ENCODE measurements around the gene CKS1B. TPM values are rescaled to one million over a fixed set of nuclear protein-coding genes. Genes with fewer than 3 reads are reported as not detected.

Gene CKS1B
- total and polyA plus RNA-seq, 2 donors (not counting 1 experiment from before 2014, with no cell fraction given): 16.8 to 33.0 TPM

DNA sequence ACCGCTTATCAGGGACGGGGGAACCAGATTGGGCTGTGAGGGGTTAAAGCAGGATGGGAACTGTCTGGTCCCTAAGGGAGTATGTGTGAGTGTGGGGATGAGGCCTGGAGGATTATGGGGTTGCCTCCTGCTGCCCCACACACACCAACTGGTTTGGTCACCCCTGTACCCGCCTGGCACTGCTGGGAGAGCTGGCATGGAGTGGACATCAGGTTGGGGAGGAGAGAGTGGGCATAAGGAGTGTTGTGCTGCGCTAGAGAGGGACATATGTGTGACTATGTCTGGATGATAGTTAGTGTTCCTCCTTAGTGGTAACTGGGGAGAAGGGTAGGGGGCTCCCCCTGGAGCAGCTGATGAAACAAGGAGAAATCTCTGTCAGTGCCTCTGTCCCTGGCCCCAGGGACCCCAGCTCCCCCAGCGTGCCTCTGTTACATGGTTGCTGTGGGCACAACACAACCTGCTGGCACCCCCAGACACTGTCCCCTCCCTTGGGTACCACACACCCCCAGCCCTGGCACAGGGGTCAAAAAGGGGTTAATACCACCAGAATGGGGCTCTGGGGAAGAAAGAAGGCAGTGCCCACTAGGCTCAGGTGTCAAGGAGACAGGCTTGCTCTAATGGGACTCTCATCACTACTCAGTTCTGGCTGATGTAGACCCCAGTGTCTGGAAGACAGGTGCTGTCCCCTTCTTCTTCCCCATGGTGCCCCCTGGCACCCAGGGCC is 30.0 kb downstream of the CKS1B start:
- Mint-ChIP-seq H3K9me3 (ENCODE audit: insufficient read depth) (no peaks in the 10 kb centered on the region), H3K27me3 (no peaks in the 10 kb centered on the region), H3K4me1 (peaks cover 55% of the 10 kb centered on the region), H3K27ac (peak overlapping the region; percentile 94), H3K4me3 (peak overlapping the region; percentile 90)
- Histone ChIP-seq H3K4me3 (ENCODE audit: control extremely low read depth in 1 of 5, extremely low read depth in 1 of 5, insufficient read depth in 1 of 5, low read depth in 2 of 5, low read length in 4 of 5) (peak overlapping the region; percentile 68 to 98 (median 93)), H3K4me1 (ENCODE audit: control insufficient read depth in 2 of 2, insufficient read depth in 2 of 2, low read length in 2 of 2) (peaks cover 62 to 67% of the 10 kb centered on the region in 2 donors), H3K79me2 (ENCODE audit: control insufficient read depth, insufficient read depth, low read length) (peaks cover 69% of the 10 kb centered on the region), H3K9me3 (ENCODE audit: control extremely low read depth in 1 of 3, control insufficient read depth in 2 of 3, insufficient read depth in 1 of 3, low read length in 2 of 3) (no peaks in the 10 kb centered on the region), H3K27ac (ENCODE audit: low read length in 2 of 2) (peak overlapping the region; percentile 53 to 81), H3K36me3 (replicated peaks in 1 of 2; ENCODE audit: control extremely low read depth in 1 of 2, control insufficient read depth in 1 of 2, extremely low read depth in 1 of 2, insufficient read depth in 2 of 2, low read length in 1 of 2) (peaks cover 0 to 5% of the 10 kb centered on the region in 2 experiments), H3K4me2 (replicated peaks; ENCODE audit: low read depth, low read length, poor library complexity, severe bottlenecking) (peak overlapping the region; percentile 96), H2AFZ (ENCODE audit: insufficient read depth, low read depth, low read length, poor library complexity, severe bottlenecking) (no peak overlapping the region), H4K20me1 (ENCODE audit: control insufficient read depth, insufficient read depth, low read length, poor library complexity, severe bottlenecking) (peaks cover 29% of the 10 kb centered on the region), H3K27me3 (replicated peaks in 1 of 4; ENCODE audit: control extremely low read depth in 1 of 4, control insufficient read depth in 3 of 4, insufficient read depth in 4 of 4, low read length in 3 of 4) (no peaks in the 10 kb centered on the region), H3K9ac (ENCODE audit: low read length) (peak overlapping the region; percentile 94)
- ChIA-PET CTCF (interaction anchor here (1.5 to 18.4 kb wide), 2 partner anchors 10 to 49 kb away, joined by 4 to 295 read pairs; partner anchors contain the start of gene PBXIP1), POLR2A (interaction anchor here (1.5 to 7.4 kb wide), 2 partner anchors 11 to 31 kb away, joined by 9 to 74 read pairs; partner anchors contain the start of gene CKS1B)
- TF ChIP-seq EZH2 (IDR thresholded peaks at IDR 0.05; ENCODE audit: borderline replicate concordance, insufficient read depth, low read depth, low read length, poor library complexity, severe bottlenecking): no peak
- TF ChIP-seq CTCF (IDR thresholded peaks at IDR 0.05): no peak
- DNase-seq (no peak), ATAC-seq (ENCODE audit: low read depth) (no peak)
- WGBS (ENCODE audit: insufficient coverage): 53% methylated on average over 2 of the region's 5 CpGs
- intact Hi-C loops (cut with micrococcal nuclease): loop anchor here (5.0 kb wide), 3 partner anchors 397 to 677 kb away; partner anchors contain the start of genes ADAR, ATP8B2 and UBE2Q1

Data from B cell (primary cell).